Measurements from ENCODE around the gene IRX4.

Gene IRX4

GRCh38 chr5:1889321-1890065 is 6.8 kb upstream of the IRX4 start:
- DNase-seq = no peak

- DNase-seq = no peak
Observed at GRCh38 chr5:1888541-1889251, 6.0 kb upstream of the IRX4 start.

GRCh38 chr5:1887588-1888360 is 5.0 kb upstream of the IRX4 start:
- DNase-seq = no peak

GRCh38 chr5:1886846-1887587 is 4.3 kb upstream of the IRX4 start:
- DNase-seq = no peak

GRCh38 chr5:1885868-1886845 is 3.4 kb upstream of the IRX4 start:
- DNase-seq = no peak

GRCh38 chr5:1885404-1885755 is 2.7 kb upstream of the IRX4 start:
- no peak for DNase-seq

- DNase-seq = no peak
Observed at GRCh38 chr5:1884678-1885403, 2.1 kb upstream of the IRX4 start.

- DNase-seq = no peak
Observed at GRCh38 chr5:1883925-1884677, 1.4 kb upstream of the IRX4 start.

GRCh38 chr5:1883120-1883924 is 597 bp upstream of the IRX4 start:
- no peak for DNase-seq

GRCh38 chr5:1881731-1882336 is 891 bp downstream of the IRX4 start:
- no peak for DNase-seq

- no peak for DNase-seq
Observed at GRCh38 chr5:1881098-1881572, 1.6 kb downstream of the IRX4 start.

- no peak for DNase-seq
Observed at GRCh38 chr5:1880377-1881025, 2.2 kb downstream of the IRX4 start.

- no peak for DNase-seq
Observed at GRCh38 chr5:1879292-1880263, 3.1 kb downstream of the IRX4 start.

- DNase-seq = no peak
Observed at GRCh38 chr5:1878050-1878849, 4.5 kb downstream of the IRX4 start.

GRCh38 chr5:1877103-1878049 is 5.3 kb downstream of the IRX4 start:
- DNase-seq = no peak
